Measurements from ENCODE around the gene COX4I1.
"Not testable (repeated sequence)": the region's sequence is repeated elsewhere in the genome, so short reads cannot be mapped to it uniquely, and the experiment has no call there.

COX4I1 gene

GRCh38 chr16:85835227-85835751 lies 35.8 kb downstream of the COX4I1 start:
- DNase-seq: no peak
- Histone ChIP-seq H3K9ac (ENCODE audit: low read length) (no peak overlapping the region), H3K23ac (ENCODE audit: low read length) (no peak overlapping the region), H3K79me2 (ENCODE audit: control insufficient read depth, insufficient read depth, low read length, poor library complexity) (no peaks in the 10 kb centered on the region), H2AFZ (ENCODE audit: insufficient read depth, low read length, poor library complexity) (no peak overlapping the region), H2BK12ac (ENCODE audit: low read length) (no peak overlapping the region), H3K36me3 (ENCODE audit: control insufficient read depth in 1 of 2, insufficient read depth in 2 of 2, low read length in 2 of 2) (no peaks in the 10 kb centered on the region), H2BK5ac (ENCODE audit: low read depth, low read length, poor library complexity) (no peak overlapping the region), H3K4me3 (ENCODE audit: low read depth, low read length) (no peak overlapping the region), H3K27ac (ENCODE audit: low read depth, low read length) (no peak overlapping the region), H2AK5ac (ENCODE audit: low read length) (no peak overlapping the region), H4K12ac (ENCODE audit: low read depth, low read length) (no peak overlapping the region), H3K79me1 (ENCODE audit: low read length) (no peaks in the 10 kb centered on the region), H3K9me3 (ENCODE audit: insufficient read depth, low read depth, low read length) (peaks cover 9% of the 10 kb centered on the region), H3K4me2 (ENCODE audit: low read length) (no peak overlapping the region), H3K27me3 (ENCODE audit: insufficient read depth, low read length) (no peaks in the 10 kb centered on the region), H3K18ac (ENCODE audit: low read length) (no peak overlapping the region), H3K4me1 (ENCODE audit: control insufficient read depth in 1 of 2, insufficient read depth in 2 of 2, low read length in 2 of 2) (peaks cover 3 to 6% of the 10 kb centered on the region in 2 experiments), H4K8ac (ENCODE audit: low read depth, low read length) (no peak overlapping the region), H3K4ac (ENCODE audit: low read depth, low read length) (no peak overlapping the region), H2BK120ac (ENCODE audit: insufficient read depth, low read length, poor library complexity) (no peak overlapping the region), H4K91ac (ENCODE audit: low read depth, low read length) (no peak overlapping the region), H3K14ac (ENCODE audit: low read length) (no peak overlapping the region)
- no CpG with 5 or more reads among the region's 21 CpGs for WGBS (ENCODE audit: extremely low coverage, insufficient coverage, insufficient read length)

- H3K4me1 ChIP-seq (ENCODE audit: control insufficient read depth in 1 of 2, insufficient read depth in 2 of 2, low read length in 2 of 2): peaks cover 3 to 6% of the 10 kb centered on the region in 2 experiments
- H3K79me1 ChIP-seq (ENCODE audit: low read length): no peaks in the 10 kb centered on the region
- no peak overlapping the region for H3K4me2 ChIP-seq (ENCODE audit: low read length)
- no peak overlapping the region for H2BK5ac ChIP-seq (ENCODE audit: low read depth, low read length, poor library complexity)
- no peak overlapping the region for H3K4ac ChIP-seq (ENCODE audit: low read depth, low read length)
- H4K8ac ChIP-seq (ENCODE audit: low read depth, low read length): no peak overlapping the region
- no peaks in the 10 kb centered on the region for H3K27me3 ChIP-seq (ENCODE audit: insufficient read depth, low read length)
- peak overlapping the region; percentile 19 for H4K12ac ChIP-seq (ENCODE audit: low read depth, low read length)
- no peaks in the 10 kb centered on the region for H3K36me3 ChIP-seq (ENCODE audit: control insufficient read depth in 1 of 2, insufficient read depth in 2 of 2, low read length in 2 of 2)
- no peak overlapping the region for H2BK120ac ChIP-seq (ENCODE audit: insufficient read depth, low read length, poor library complexity)
- no peak overlapping the region for H3K23ac ChIP-seq (ENCODE audit: low read length)
- no CpG with 5 or more reads among the region's 22 CpGs for WGBS (ENCODE audit: extremely low coverage, insufficient coverage, insufficient read length)
- no peak for DNase-seq
- H2BK12ac ChIP-seq (ENCODE audit: low read length): no peak overlapping the region
- no peak overlapping the region for H4K91ac ChIP-seq (ENCODE audit: low read depth, low read length)
- no peaks in the 10 kb centered on the region for H3K79me2 ChIP-seq (ENCODE audit: control insufficient read depth, insufficient read depth, low read length, poor library complexity)
- no peak overlapping the region for H3K27ac ChIP-seq (ENCODE audit: low read depth, low read length)
- H3K4me3 ChIP-seq (ENCODE audit: low read depth, low read length): no peak overlapping the region
- peaks cover 9% of the 10 kb centered on the region for H3K9me3 ChIP-seq (ENCODE audit: insufficient read depth, low read depth, low read length)
- H2AFZ ChIP-seq (ENCODE audit: insufficient read depth, low read length, poor library complexity): no peak overlapping the region
- no peak overlapping the region for H2AK5ac ChIP-seq (ENCODE audit: low read length)
- H3K18ac ChIP-seq (ENCODE audit: low read length): no peak overlapping the region
- H3K9ac ChIP-seq (ENCODE audit: low read length): no peak overlapping the region
- H3K14ac ChIP-seq (ENCODE audit: low read length): no peak overlapping the region
These were observed 36.6 kb downstream of the COX4I1 start for GRCh38 chr16:85835956-85836705.

- no peak overlapping the region for H3K18ac ChIP-seq (ENCODE audit: low read length)
- H2BK120ac ChIP-seq (ENCODE audit: insufficient read depth, low read length, poor library complexity): no peak overlapping the region
- H2BK5ac ChIP-seq (ENCODE audit: low read depth, low read length, poor library complexity): no peak overlapping the region
- no peak overlapping the region for H3K9ac ChIP-seq (ENCODE audit: low read length)
- no peak overlapping the region for H4K91ac ChIP-seq (ENCODE audit: low read depth, low read length)
- H2AFZ ChIP-seq (ENCODE audit: insufficient read depth, low read length, poor library complexity): no peak overlapping the region
- no peak overlapping the region for H3K27ac ChIP-seq (ENCODE audit: low read depth, low read length)
- no peak for DNase-seq
- H3K36me3 ChIP-seq (ENCODE audit: control insufficient read depth in 1 of 2, insufficient read depth in 2 of 2, low read length in 2 of 2): no peaks in the 10 kb centered on the region
- peaks cover 3 to 6% of the 10 kb centered on the region in 2 experiments for H3K4me1 ChIP-seq (ENCODE audit: control insufficient read depth in 1 of 2, insufficient read depth in 2 of 2, low read length in 2 of 2)
- no peaks in the 10 kb centered on the region for H3K27me3 ChIP-seq (ENCODE audit: insufficient read depth, low read length)
- H2AK5ac ChIP-seq (ENCODE audit: low read length): no peak overlapping the region
- no peaks in the 10 kb centered on the region for H3K79me1 ChIP-seq (ENCODE audit: low read length)
- H4K8ac ChIP-seq (ENCODE audit: low read depth, low read length): no peak overlapping the region
- no peaks in the 10 kb centered on the region for H3K79me2 ChIP-seq (ENCODE audit: control insufficient read depth, insufficient read depth, low read length, poor library complexity)
- no peak overlapping the region for H2BK12ac ChIP-seq (ENCODE audit: low read length)
- H3K9me3 ChIP-seq (ENCODE audit: insufficient read depth, low read depth, low read length): peaks cover 9% of the 10 kb centered on the region
- no peak overlapping the region for H3K14ac ChIP-seq (ENCODE audit: low read length)
- H3K4ac ChIP-seq (ENCODE audit: low read depth, low read length): no peak overlapping the region
- WGBS (ENCODE audit: extremely low coverage, insufficient coverage, insufficient read length): no CpG with 5 or more reads among the region's 24 CpGs
- no peak overlapping the region for H3K4me3 ChIP-seq (ENCODE audit: low read depth, low read length)
- no peak overlapping the region for H3K23ac ChIP-seq (ENCODE audit: low read length)
- no peak overlapping the region for H3K4me2 ChIP-seq (ENCODE audit: low read length)
- peak overlapping the region; percentile 19 for H4K12ac ChIP-seq (ENCODE audit: low read depth, low read length)
These were observed 37.4 kb downstream of the COX4I1 start for GRCh38 chr16:85836706-85837582.

GRCh38 chr16:85837654-85838053 lies 38.2 kb downstream of the COX4I1 start:
- H3K27me3 ChIP-seq (ENCODE audit: insufficient read depth, low read length); H2AK5ac ChIP-seq (ENCODE audit: low read length); H2BK120ac ChIP-seq (ENCODE audit: insufficient read depth, low read length, poor library complexity); H2BK12ac ChIP-seq (ENCODE audit: low read length); DNase-seq; H3K4ac ChIP-seq (ENCODE audit: low read depth, low read length); H3K4me1 ChIP-seq (ENCODE audit: control insufficient read depth in 1 of 2, insufficient read depth in 2 of 2, low read length in 2 of 2); H3K4me2 ChIP-seq (ENCODE audit: low read length); H3K27ac ChIP-seq (ENCODE audit: low read depth, low read length); H4K12ac ChIP-seq (ENCODE audit: low read depth, low read length); H3K14ac ChIP-seq (ENCODE audit: low read length); H3K23ac ChIP-seq (ENCODE audit: low read length); H4K91ac ChIP-seq (ENCODE audit: low read depth, low read length); H3K18ac ChIP-seq (ENCODE audit: low read length); H4K8ac ChIP-seq (ENCODE audit: low read depth, low read length); H2AFZ ChIP-seq (ENCODE audit: insufficient read depth, low read length, poor library complexity); H3K4me3 ChIP-seq (ENCODE audit: low read depth, low read length); H3K9ac ChIP-seq (ENCODE audit: low read length); H3K79me2 ChIP-seq (ENCODE audit: control insufficient read depth, insufficient read depth, low read length, poor library complexity); H2BK5ac ChIP-seq (ENCODE audit: low read depth, low read length, poor library complexity); H3K79me1 ChIP-seq (ENCODE audit: low read length); H3K36me3 ChIP-seq (ENCODE audit: control insufficient read depth in 1 of 2, insufficient read depth in 2 of 2, low read length in 2 of 2): not testable (repeated sequence)
- peaks cover 10% of the 10 kb centered on the region for H3K9me3 ChIP-seq (ENCODE audit: insufficient read depth, low read depth, low read length)
- WGBS (ENCODE audit: extremely low coverage, insufficient coverage, insufficient read length): no CpG with 5 or more reads among the region's 4 CpGs
